HG03095 (cell line): ENCODE measurements around the gene CLSTN1.
A peak's percentile ranks its signal among the peaks of the same experiment; 100 is the strongest.
"Not testable (repeated sequence)": the region's sequence is repeated elsewhere in the genome, so short reads cannot be mapped to it uniquely, and the experiment has no call there.

Source experiments
- ATAC-seq: cut with Tn5 transposase; IDR thresholded peaks from one replicate; pipeline ENCODE4 v1.9.1; 2021; ENCODE audit warnings: moderate library complexity; ENCODE audit not compliant: unreplicated experiment

Gene CLSTN1

DNA sequence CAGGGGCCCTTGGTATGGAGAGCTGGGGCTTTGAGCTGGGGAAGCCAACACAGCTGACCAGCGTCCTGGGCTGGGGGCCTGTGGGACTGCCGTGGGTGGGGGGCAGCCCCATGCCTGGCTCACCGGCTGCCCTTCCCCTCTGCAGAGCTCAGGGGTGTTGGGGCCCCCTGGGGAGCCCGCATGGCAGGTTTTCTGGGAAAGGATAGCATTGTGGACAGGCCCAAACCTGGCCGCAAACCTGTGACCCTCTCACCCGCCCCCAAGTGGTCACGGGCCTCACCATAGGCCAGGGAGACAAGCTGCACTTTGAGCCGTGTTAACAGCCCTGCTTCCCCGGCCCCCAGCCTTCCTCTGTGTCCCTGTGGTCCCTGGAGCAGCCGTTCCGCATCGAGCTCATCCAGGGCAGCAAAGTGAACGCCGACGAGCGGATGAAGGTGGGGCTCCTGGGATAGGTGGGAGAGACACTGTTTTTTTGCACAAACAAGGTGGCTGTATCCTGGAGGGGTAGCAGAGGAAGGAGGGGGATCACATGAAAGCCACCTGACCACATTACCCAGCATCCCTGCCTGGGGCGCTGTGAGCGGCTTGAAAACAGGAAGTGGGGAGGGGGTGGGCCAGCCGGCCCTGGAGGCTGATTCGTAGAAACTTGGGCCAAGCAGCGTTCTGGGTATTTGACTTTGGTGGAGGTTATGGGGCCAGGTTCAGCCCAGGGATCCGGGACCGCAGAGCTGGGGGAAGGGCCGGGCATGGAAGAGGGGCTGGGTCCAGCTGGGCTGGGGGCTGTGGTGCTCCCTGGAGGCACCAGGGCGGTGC, 106.4 kb downstream of the CLSTN1 start:
- peak; percentile 37 for ATAC-seq

DNA sequence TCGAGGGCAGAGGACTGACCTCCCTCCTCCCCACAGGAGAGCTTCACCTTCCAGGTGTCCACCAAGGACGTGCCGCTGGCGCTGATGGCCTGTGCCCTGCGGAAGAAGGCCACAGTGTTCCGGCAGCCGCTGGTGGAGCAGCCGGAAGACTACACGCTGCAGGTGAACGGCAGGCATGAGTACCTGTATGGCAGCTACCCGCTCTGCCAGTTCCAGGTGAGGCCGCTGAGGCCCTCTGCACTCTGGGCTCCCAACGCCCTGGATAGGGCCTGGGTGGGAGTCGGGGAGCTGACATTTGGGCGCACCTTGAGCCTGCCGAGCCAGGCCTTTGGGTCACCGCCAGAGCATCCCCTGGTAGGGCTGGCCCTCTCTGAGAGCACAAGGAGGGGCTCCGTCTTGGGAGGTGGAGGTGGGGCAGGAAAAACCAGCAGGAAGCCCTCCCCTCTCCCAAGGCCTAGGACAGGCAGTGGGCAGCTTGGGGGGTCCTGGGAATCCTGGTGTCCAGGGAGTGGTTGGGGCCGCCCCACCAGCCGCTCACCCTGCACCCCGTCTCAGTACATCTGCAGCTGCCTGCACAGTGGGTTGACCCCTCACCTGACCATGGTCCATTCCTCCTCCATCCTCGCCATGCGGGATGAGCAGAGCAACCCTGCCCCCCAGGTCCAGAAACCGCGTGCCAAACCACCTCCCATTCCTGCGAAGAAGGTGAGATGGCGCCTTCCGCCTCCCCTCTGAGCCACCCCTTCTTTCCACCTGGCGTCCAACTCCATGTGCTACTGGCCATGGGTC, 107.2 kb downstream of the CLSTN1 start:
- ATAC-seq = no peak

DNA sequence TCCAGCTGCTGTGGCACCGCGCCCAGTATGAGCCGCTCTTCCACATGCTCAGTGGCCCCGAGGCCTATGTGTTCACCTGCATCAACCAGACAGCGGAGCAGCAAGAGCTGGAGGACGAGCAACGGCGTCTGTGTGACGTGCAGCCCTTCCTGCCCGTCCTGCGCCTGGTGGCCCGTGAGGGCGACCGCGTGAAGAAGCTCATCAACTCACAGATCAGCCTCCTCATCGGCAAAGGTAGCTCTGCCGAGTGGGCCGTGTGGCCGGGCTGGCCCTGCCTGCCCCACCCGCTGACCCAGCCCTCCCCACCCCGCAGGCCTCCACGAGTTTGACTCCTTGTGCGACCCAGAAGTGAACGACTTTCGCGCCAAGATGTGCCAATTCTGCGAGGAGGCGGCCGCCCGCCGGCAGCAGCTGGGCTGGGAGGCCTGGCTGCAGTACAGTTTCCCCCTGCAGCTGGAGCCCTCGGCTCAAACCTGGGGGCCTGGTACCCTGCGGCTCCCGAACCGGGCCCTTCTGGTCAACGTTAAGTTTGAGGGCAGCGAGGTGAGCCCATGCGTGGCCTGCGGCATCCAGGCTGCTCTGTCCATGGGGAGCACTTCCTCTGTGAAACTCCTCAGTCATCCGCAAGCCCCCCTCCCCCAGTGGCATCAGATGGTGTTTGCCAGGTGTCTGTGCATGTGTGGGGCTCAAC, 108.1 kb downstream of the CLSTN1 start:
- no peak for ATAC-seq

DNA sequence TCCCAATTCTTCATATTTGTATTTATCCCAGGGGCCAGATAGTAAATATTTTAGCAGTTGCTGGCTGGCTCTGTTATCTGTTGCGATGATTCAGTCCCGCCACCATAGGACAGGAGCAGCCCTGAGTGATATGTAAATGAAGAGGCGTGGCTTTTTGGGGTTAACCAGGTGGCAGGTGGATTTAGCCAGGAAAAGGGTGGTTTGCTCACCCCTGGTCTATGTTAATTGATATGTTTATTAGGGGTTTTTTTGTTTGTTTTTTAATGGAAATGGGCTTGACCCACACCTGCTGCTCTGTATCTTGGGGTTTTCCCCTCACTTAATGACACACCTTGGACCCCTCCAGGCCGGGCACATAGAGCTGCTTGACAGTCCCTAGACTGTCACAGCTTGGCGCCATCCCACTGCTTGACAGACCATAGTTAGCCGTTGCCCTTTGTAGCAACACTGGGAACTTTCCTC, 109.5 kb downstream of the CLSTN1 start:
- no peak for ATAC-seq

DNA sequence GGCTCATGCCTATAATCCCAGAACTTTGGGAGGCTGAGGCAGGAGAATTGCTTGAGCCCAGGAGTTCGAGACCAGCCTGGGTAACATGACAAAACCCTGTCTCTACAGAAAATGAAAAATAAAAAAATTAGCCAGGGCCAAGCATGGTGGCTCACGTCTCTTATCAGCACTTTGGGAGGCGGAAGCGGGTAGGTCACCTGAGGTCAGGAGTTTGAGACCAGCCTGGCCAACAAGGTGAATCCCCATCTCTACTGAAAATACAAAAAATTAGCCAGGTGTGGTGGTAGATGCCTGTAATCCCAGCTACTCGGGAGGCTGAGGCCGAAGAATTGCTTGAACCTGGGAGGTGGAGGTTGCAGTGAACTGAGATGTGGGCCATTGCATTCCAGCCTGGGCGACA, 111.0 kb downstream of the CLSTN1 start:
- ATAC-seq = not testable (repeated sequence)

DNA sequence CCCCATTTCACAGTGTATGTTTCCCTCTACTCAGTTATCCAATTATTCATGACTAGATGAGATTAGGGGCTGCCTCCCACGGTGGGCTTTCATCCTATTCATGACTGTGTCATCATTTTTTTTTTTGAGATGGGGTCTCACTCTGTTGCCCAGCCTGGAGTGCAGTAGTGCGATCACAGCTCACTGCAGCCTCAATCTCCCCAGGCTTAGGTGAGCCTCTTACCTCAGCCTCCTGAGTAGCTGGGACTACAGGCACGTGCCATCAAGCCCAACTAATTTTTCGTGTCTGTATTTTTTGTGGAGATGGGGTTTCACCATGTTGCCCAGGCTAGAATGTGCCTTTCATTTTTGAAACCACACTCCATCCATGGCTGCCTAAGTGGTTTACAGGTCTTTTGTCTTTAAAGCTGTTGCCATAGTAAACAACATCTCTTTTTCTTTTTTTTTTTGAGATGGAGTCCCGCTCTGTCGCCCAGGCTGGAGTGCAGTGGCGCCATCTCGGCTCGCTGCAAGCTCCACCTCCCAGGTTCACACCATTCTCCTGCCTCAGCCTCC, 112.2 kb downstream of the CLSTN1 start:
- no peak for ATAC-seq

DNA sequence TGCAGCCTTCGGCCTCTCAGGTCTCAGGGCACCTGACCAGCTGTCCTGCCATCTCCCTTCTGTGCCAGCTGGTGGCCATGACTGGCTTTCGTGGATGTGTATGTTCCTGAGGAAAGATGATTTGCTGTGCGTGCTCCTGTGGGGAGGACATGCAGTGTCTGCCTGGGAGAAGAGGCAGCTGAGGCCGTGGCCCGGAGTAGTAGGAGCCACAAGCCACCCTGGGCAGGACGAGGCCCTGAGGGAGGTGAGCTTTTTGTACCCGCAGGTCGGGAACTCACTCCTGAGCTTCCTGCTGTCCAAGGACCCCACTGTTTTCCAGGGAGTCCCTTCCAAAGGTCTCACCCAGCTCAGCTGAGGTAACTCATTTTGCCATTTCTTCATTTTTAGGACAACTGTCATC, 113.7 kb downstream of the CLSTN1 start:
- ATAC-seq = no peak

DNA sequence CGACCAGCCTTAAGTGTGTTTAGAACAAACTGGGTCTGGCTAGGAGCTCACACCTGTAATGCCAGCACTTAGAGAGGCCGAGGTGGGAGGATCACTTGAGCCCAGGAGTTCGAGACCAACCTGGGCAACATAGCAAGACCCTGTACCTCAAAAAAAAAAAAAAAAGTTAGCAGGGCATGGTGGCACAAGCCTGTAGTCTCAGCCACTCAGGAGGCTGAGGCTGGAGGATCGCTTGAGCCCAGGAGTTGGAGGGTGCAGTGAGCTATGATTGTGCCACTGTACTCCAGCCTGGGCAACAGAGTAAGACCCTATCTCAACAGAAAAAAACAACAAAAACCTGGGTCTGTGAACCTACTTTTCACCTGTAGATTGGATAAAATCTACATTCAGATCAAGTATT, 117.6 kb downstream of the CLSTN1 start:
- no peak for ATAC-seq

DNA sequence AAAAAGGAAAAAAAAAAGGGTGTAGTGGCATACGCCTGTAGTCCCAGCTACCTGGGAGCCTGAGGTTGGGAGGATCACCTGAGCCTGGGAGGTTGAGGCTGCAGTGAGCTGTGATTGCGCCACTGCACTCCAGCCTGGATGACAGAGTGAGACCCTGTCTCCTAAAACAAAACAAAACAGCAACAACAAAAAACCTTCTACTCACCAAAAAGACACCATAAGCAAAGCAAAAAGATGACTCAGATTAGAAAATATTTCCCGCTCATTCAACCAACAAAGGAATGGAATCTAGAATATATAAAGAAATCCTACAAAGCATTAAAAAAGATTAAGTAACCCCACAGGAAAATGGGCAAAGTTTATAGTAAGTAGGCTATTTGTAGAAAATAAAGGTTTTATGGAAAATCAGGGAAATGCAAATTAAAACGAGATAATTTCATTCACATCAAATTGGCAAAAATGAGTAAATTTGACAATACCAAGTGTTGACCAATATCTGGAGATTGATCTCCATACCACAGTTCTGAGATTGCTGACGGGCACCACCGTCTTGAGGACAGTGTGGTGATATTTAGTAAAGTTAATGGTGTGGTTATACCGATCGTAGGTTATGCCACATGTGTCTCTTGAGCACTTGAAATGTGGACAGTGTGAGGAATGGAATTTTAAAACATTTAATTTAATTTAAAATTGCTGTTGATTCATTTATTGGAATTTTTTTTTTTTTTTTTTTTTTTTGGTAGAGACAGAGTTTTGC, 118.2 kb downstream of the CLSTN1 start:
- no peak for ATAC-seq

DNA sequence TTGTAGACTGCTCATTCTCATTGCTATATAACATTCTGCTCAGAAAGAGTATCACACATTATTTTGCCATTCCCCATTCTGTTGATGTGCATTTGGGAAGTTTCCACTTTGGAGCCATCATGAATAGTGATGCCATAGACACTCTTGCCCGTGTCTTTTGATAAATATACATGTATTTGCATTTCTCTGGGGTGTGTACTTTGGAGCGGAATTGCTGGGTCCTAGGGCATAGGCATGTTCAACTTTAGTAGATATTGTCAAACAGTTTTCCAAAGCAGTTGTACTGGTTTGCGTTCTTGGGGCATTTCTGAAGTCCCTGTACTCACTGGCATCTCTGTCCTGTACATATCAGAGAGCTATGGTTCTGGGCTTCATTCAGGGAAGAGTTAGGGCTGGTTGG, 120.1 kb downstream of the CLSTN1 start:
- no peak for ATAC-seq

DNA sequence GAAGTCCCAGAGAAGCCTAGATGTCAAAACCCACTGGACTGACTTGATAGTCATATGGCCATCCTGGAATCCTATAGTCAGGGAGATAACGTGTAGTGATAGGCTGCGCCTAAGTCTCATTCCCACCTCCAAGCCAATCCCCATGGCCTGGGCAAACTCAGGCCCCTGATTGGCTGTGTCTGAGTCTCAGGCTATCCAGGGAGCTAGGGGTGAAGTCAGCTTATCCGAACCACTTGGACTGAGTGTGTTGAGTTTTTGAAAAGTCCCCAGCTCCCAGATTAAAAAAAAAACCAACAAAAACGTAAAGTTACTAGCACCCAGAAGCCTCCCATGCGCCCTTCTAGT, 120.6 kb downstream of the CLSTN1 start:
- no peak for ATAC-seq

DNA sequence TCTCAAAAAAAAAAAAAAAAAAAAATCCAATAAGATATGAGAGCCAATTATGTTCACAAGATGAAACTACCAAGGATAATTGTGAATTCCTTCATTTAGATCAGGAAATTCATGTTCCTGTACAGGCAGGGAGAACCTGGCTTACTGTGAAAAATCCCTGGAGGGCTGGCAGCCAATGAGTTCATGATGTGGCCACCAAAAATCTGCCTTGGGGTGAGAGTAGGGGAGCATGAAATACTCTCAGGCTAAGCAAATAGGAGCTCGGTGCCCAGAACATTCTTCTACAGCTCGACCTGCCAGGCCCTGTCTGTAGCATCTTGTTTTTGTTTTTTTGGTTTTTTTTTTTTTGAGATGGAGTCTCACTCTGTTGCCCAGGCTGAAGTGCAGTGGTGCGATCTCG, 122.1 kb downstream of the CLSTN1 start:
- ATAC-seq = no peak

DNA sequence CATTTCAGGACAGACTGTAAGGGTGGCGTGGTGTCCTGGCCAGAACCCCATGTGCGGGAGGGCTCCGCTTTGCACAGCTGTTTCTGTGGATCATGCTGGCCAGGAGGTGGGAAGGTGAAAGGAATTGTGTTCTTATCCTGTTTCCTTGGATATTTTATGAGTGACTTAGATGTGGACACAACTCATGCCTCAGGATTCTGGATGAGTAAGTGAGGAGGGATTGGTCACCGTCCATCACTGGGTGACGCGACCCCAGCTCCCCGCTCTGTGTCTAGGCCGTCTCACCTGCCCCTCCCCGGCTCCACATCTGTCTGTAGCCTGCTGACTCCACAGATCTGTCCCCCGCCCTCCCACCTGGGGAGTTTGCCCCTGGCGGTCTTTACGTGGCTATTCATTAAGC, 123.4 kb downstream of the CLSTN1 start:
- ATAC-seq = no peak

DNA sequence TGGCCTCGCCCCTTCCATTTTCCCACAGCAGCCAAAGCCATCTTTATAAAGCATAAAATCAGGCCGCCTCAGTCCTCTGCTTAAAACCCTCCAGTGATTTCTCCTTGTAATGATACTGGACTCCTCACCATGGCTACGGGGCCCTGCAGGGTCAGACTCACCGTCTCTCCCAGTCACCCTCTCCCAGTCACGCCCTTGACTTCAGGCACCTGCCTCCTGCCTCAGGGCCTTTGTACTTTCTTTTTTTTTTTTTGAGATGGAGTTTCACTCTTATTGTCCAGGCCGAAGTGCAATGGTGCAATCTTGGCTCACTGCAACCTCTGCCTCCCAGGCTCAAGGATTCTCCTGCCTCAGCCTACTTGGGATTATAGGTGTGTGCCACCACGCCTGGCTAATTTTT, 124.4 kb downstream of the CLSTN1 start:
- ATAC-seq = no peak

DNA sequence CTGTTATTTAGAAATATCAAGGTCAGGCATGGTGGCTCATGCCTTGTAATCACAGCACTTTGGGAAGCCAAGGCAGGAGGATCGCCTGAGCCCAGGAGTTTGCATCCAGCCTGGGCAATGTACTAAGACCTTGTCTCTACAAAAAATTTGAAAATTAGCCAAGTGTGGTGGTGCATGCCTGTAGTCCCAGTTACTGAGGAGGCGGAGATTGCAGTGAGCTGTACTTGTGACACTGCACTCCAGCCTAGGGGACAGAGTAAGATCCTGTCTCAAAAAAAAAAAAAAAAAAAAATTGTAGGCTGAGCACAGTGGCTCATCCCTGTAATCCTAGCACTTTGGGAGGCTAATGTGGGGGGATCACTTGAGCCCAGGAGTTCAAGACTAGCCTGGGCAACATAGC, 127.0 kb downstream of the CLSTN1 start:
- no peak for ATAC-seq

DNA sequence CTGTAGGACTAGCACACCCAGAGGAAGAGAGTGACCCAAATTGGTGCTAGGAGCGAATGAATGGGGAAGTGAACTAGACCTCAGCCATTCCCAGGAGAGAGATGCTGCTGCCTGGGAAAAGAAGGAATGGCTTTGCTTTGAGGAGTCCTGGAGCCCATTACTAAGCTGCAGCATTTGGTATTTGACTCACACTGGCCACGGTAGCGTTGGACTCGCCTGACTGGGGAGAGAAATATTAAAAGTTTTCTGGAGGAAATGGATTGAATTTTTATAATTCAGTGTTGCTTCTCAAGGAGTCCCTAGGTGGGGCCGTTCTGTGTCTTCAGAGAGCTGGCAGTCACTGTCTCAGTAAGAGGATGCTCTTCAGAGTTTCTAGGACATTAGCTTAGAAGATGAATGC, 132.1 kb downstream of the CLSTN1 start:
- no peak for ATAC-seq

DNA sequence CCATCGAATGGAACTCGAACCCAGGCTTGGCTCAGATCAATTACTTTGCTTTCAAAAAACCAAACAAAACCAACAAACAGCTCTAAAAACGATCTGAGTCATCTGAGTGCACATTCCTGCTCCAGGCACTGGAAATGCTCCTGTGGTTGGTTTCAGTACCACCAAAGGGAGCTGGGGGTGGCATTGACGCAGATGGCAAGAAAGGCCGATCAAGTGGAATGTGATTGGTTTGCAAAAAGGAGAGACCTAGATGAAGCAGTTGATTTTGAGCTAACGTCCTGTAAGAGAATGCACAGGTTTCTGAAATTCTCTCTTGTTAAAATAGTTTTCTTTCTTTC, 132.7 kb downstream of the CLSTN1 start:
- no peak for ATAC-seq

DNA sequence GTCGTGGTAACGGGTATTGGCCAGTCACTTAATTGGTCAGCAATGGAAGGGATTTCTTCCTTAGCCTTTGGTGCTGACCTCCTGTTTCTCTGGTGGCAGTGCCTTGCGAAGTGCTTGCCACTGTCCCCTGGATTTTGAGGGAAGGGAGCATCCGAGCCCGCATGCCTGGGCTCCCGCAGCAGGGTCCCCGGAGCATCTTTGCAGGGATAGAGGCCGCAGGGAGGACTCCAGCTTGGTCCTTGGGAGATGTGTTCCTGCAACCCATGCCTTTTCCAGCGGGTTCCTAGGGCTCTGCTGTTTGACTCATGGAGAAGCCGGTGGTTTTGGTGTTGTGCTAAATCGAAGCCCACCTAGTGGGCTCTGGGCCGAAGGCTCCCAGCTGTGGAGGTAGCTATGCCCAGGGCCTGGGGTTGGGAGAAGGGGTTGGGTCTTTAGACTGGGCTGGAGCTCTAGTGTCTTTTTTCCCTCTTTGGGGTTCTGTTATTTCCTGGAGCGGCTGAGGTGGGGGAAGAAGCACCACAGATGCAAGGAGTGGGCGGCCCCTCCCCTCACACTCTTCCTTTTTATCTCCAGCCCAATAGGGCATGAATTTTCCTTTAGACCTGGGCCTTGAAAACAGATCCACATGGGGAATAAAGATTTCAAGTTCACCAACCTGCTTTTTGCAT, 133.2 kb downstream of the CLSTN1 start:
- ATAC-seq = no peak

DNA sequence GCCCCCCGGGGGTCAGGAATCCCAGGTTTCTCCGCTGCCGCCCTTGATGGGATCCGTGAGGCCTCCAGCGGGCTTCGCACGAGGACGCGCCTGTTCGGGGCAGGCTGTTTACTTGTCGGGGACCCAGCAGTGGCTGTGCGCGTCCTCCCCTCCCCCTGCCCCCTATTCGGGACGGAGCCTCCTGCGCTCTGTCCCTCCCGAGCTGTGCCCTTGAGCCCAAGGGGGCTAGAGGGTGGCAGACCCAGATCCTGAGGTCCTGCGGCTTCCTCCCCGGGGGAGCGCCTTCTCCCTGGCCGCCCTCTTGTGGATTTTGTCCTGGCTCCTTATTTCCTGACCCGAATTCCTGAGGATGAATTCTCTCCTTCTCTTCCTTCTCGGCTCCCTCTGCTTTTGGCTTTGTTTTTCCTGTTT, 133.8 kb downstream of the CLSTN1 start:
- ATAC-seq = no peak

DNA sequence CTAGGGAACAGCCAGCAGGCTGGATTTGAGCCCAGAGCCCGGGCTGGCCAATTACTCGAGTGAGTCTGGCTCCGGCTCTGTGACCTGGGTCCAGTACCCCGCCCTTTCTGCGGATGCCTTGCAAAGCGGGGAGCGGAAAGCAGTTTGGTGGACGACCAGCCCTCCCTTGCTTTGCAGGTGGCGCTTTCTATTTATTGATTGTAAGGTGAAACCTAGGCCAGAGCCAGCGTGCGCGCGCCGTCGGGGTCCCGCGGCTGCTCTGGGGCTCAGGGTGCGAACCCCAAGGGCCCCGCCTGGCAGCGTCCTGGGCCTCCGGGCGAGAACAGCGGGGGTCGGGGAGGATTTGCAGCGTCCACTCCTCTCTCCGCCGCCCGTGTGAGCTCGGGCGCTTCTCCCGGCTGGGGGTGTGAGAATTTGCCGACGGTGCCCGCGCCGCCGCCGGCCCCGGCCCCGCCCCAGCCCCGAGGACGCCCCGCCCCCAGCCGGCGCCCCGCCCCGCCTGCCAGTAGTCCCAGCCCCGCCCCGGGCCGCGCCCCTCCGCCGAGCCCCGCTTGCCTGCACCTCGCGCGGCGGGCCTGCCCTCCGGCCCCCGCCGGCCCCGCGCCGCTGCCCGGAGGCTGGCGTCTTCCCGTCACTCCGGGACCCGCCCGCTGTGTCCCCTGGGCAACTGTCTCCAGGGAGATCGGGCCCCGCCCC, 134.6 kb downstream of the CLSTN1 start:
- peak; percentile 36 for ATAC-seq
